Transverse colon (tissue), 4 donors: ENCODE data around the gene PRR16. TPM values are rescaled to one million over a fixed set of nuclear protein-coding genes. Genes with fewer than 3 reads are reported as not detected.

Source experiments
- DNase-seq: peaks from one replicate; pipeline ENCODE4 v3.0.0-alpha.2; 2019
- H3K27ac ChIP-seq, 4 donors: fragments of 200-600 bp; sonication (generic); 2 replicates each; pipeline ENCODE4 v1.5.1; 2016 to 2018; ENCODE audit warnings: inconsistent platforms in 4 of 4
- H3K27me3 ChIP-seq: fragments of 200-600 bp; sonication (generic); 2 replicates; pipeline ENCODE4 v1.5.1; 2017; ENCODE audit warnings: inconsistent platforms
- H3K36me3 ChIP-seq, 4 donors: fragments of 200-600 bp; sonication (generic); 2 replicates each; pipeline ENCODE4 v1.5.1; 2017 to 2019; ENCODE audit warnings: inconsistent platforms in 4 of 4
- H3K4me1 ChIP-seq, 4 donors: fragments of 200-600 bp; sonication (generic); 2 replicates each; pipeline ENCODE4 v1.5.1; 2017 to 2020; ENCODE audit warnings: inconsistent platforms in 4 of 4
- H3K4me3 ChIP-seq, 4 donors: fragments of 200-600 bp; sonication (generic); 1 replicate in 1 of 4; 2 replicates in 3 of 4; pipeline versions ENCODE4 v1.5.1 to v1.6.1; 2017 to 2019; ENCODE audit warnings: inconsistent platforms in 4 of 4
- H3K9me3 ChIP-seq, 2 donors: fragments of 200-600 bp; sonication (generic); 2 replicates each; pipeline ENCODE4 v1.5.1; 2017 to 2019; ENCODE audit warnings: inconsistent platforms in 2 of 2
- CTCF ChIP-seq, 5 experiments: fragments of 200-600 bp in 3 of 5; fragments of 450-650 bp in 2 of 5; sonication (generic) in 3 of 5; IDR thresholded peaks; 1 replicate in 2 of 5; 2 replicates in 3 of 5; pipeline ENCODE4 v1.5.1; 2016 to 2017; ENCODE audit warnings: antibody characterized with exemption in 5 of 5, inconsistent platforms in 3 of 5, mild to moderate bottlenecking in 2 of 5, moderate library complexity in 1 of 5
- EP300 ChIP-seq: sonication (generic); formaldehyde crosslinking; IDR thresholded peaks from one replicate; pipeline ENCODE4 v1.6.1; 2017; ENCODE audit warnings: antibody characterized with exemption, low read depth
- POLR2A ChIP-seq: fragments of 450-650 bp; IDR thresholded peaks from one replicate; pipeline ENCODE4 v1.6.1; 2016; ENCODE audit warnings: antibody characterized with exemption, mild to moderate bottlenecking, moderate library complexity
- POLR2AphosphoS5 ChIP-seq, 3 donors: sonication (generic); formaldehyde crosslinking; IDR thresholded peaks; one replicate each; pipeline ENCODE4 v1.6.1; 2016; ENCODE audit warnings: antibody characterized with exemption in 3 of 3
- WGBS, 2 donors: methylation state at CpG; one replicate each; pipeline ENCODE4 v1.1.5; 2018; ENCODE audit warnings: low coverage in 1 of 2; 5-methylcytosine and 5-hydroxymethylcytosine counted together
- in situ Hi-C, 4 donors: fragments of 200-750 bp; cut with MboI; loops; one replicate each; pipeline versions ENCODE4 v1.15.0 to v1.15.1; 2017; ENCODE audit warnings: low sequenced_read_pairs in 3 of 4, low pct_ligation_motif_present in 1 of 4, low pct_unique_long_range_greater_than_20kb in 1 of 4
- intact Hi-C: fragments of 100-400 bp; cut with DNase I; formaldehyde crosslinking; loops from one replicate; pipeline ENCODE4 v1.15.1; 2023; ENCODE audit warnings: low total_unique reads
- total RNA-seq, 4 donors: library from RNA; depleted of rRNA; stranded (reverse); fragments of >200 nt; gene quantifications; one replicate each; pipeline ENCODE4 v1.1.0, GENCODE V29; 2016

Gene PRR16
- total RNA-seq, 4 donors from 2014 or later: 2.7 to 9.7 (median 6.3) TPM

GRCh38 chr5:120631611-120632010 is 167.5 kb downstream of the PRR16 start:
- in situ Hi-C loops: no loop called here
- H3K27me3 ChIP-seq: no peaks in the 10 kb centered on the region
- no peak for TF ChIP-seq POLR2AphosphoS5 (IDR thresholded peaks at IDR 0.05)
- no peak for TF ChIP-seq CTCF (IDR thresholded peaks at IDR 0.05)
- no peak for TF ChIP-seq EP300
- no peak for TF ChIP-seq POLR2A

GRCh38 chr5:120632430-120632829 is 168.3 kb downstream of the PRR16 start:
- no peaks in the 10 kb centered on the region for H3K9me3 ChIP-seq
- in situ Hi-C loops (no loop called here), intact Hi-C loops (no loop called here)
- no peak overlapping the region for H3K27ac ChIP-seq
- H3K4me3 ChIP-seq: no peak overlapping the region
- H3K27me3 ChIP-seq: no peaks in the 10 kb centered on the region
- H3K36me3 ChIP-seq: no peaks in the 10 kb centered on the region
- no peaks in the 10 kb centered on the region for H3K4me1 ChIP-seq
- WGBS, 2 donors: 73 to 86% methylated on average over 3 of the region's 3 CpGs
- no peak for DNase-seq
- no peak for TF ChIP-seq EP300
- TF ChIP-seq POLR2A: no peak
- no peak for TF ChIP-seq POLR2AphosphoS5 (IDR thresholded peaks at IDR 0.05)
- TF ChIP-seq CTCF (IDR thresholded peaks at IDR 0.05): no peak

More at GRCh38 chr5:120631611-120632010, 167.5 kb downstream of the PRR16 start:
- 72 to 92% methylated on average over 2 of the region's 2 CpGs for WGBS, 2 donors
- Histone ChIP-seq H3K4me3 (no peak overlapping the region), H3K4me1 (no peaks in the 10 kb centered on the region), H3K27ac (no peak overlapping the region), H3K36me3 (no peaks in the 10 kb centered on the region), H3K9me3 (no peaks in the 10 kb centered on the region)
- no peak for DNase-seq
- intact Hi-C loops: no loop called here

- Histone ChIP-seq H3K4me1 (no peaks in the 10 kb centered on the region), H3K4me3 (no peak overlapping the region), H3K27me3 (no peaks in the 10 kb centered on the region), H3K36me3 (no peaks in the 10 kb centered on the region), H3K9me3 (no peaks in the 10 kb centered on the region), H3K27ac (no peak overlapping the region)
- DNase-seq: no peak
- intact Hi-C loops: no loop called here
- in situ Hi-C loops: no loop called here
- WGBS, 2 donors: 51 to 56% methylated on average over 3 of the region's 3 CpGs
- no peak for TF ChIP-seq POLR2A
- no peak for TF ChIP-seq POLR2AphosphoS5 (IDR thresholded peaks at IDR 0.05)
- TF ChIP-seq CTCF (IDR thresholded peaks at IDR 0.05): no peak
- no peak for TF ChIP-seq EP300
Observed at GRCh38 chr5:120638449-120638848, 174.3 kb downstream of the PRR16 start.

GRCh38 chr5:120640778-120641177 is 176.7 kb downstream of the PRR16 start:
- intact Hi-C loops: no loop called here
- Histone ChIP-seq H3K4me1 (no peaks in the 10 kb centered on the region), H3K9me3 (no peaks in the 10 kb centered on the region), H3K27me3 (no peaks in the 10 kb centered on the region), H3K27ac (no peak overlapping the region), H3K36me3 (no peaks in the 10 kb centered on the region), H3K4me3 (no peak overlapping the region)
- in situ Hi-C loops: no loop called here
- no peak for DNase-seq
- 68 to 72% methylated on average over 3 of the region's 3 CpGs for WGBS, 2 donors
- TF ChIP-seq CTCF (IDR thresholded peaks at IDR 0.05) (no peak), EP300 (no peak), POLR2A (no peak)
